NCI-H2196 treated with DMSO at 0.1 percent for 48 hours (cell line): ENCODE data around the gene BTBD16.
A peak's percentile ranks its signal among the peaks of the same experiment; 100 is the strongest.

ENCODE experiments used
- DNase-seq: peaks from one replicate; lab custom pipeline; 2025; ENCODE audit not compliant: unreplicated experiment; lab: John Stamatoyannopoulos, UW

Gene BTBD16

DNA sequence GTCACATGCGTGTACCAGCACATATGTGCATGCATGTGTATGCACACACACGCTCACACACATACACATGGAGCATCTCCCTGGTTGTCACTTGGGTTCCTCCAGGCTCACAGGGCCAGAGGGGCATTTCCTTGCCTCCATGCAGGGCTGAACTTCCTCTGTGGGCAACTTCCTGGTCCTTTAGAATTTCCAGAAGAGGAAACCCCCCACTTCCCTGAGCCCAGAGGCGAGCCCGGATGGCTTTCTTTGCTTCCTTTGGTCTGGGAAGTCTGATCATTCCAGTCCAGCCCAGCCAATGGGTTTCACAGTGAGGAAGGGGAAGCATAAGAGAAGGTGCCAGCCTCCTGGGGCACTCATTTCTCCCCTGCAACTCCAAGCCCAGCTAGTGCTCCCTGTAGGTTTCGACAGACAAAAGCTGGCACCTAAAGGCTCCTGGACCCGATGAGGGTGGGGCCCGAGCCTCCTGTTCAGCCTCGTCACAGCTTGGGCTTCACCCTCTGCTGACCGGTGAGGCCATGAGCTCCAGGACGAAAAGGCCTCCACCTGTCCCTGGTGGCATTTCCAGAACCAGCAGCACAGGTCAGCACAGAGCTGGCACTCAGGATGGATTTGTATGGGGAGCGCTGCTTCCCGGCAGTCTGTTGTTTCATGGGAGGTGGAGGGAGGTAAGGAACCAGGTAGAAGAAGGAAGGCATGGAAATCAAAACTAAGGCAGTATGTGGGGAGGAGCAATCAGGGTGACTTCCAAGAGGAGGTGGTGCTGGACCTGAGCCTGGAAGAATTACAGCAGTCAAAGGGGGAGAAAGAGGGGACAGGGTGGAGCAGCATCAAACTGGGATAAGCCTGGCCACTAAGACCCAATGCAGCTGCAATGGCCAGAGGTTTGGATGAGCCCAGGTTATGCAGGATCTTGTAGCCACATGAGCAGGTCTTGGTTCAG, 23.7 kb downstream of the BTBD16 start:
- DNase-seq, result no peak

DNA sequence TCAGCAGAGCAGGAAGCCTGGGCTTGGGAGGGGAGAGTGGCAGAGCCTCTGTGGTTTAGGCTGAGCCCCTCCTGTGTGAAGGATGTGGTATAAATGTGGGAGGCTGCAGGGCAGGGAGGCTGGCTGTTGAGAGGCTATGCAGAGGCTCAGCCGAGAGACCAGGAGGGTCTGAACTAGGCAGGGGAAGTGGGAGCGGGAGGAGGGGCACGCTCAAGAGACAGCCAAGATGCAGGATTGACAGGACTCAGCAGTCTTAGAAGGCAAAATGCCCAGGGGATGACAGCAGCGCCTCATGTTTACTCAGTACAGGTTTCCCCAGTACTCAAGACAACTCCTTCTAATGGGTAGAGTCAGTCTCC, 24.3 kb downstream of the BTBD16 start:
- DNase-seq, result no peak

DNA sequence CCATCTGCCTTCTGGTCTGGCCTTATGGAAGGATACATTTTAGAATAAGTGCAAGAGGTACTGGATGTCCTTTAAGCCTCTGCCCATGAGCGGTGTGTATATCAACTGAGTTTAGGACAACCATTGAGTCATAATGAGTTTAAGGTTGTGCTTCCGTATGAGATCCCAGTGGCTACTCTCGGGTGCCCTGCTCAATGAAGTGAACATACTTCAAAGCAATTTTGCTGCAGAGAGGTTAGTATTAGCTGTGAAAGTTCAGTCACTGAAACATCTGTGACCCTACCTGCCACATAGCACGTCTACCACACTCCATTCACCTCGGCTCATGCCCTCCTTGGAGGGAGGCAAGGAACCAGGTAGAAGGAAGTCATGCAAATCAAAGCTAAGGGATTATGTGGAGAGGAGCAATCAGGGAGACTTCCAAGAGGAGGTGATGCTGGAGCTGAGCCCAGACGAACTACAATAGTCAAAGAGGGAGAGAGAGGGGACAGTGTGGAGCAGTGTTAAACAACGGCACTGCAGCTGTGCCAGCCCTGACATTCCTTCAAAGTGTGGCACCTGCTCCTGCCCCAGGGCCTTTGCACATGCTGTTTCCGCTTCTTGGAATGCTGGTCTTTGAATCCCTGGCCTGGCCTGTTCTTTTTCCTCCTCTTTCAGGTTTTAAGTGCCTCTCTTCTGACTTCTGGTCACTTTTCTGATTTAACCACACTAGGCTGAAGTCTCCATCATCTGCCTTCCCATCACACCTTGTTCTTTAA, 25.4 kb downstream of the BTBD16 start:
- no peak for DNase-seq

DNA sequence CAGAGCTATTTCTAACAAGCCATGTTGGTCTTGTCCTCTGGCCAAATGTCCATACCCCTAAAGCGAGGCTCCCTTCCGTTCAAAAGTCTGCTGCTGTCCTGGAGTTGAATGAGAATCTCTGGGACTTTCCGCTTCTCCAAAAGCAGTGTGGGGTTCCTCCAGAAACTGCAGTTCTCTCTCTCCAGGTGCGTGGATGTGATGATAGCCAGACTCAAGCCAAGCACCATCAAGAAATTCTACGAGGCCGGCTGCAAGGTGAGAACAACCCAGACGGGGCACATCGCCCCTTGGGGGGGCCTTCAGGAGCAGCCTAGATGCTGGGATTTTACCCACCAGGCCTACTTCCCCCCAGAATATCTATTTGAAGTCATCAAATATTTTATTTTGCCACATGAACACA, 26.5 kb downstream of the BTBD16 start:
- no peak for DNase-seq

DNA sequence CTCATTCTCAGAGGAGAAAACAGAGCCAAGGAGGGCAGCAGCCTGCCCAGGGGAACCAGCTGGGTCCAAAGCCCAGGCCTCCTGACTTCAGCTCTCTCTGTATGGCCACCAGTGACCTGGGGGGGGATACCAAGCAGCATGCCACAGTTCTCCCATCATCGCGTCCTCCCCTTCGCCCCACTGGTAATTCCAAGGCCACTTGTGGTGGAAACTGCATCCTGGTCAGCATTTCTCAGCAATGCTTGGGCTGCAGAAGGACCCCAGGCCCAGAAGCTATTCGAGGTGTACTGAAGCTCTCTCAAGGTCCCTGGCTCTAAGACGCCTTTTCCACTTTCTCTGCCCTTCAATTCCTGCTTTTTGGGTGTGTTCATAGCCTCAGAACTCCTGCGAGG, 27.1 kb downstream of the BTBD16 start:
- DNase-seq, result no peak

DNA sequence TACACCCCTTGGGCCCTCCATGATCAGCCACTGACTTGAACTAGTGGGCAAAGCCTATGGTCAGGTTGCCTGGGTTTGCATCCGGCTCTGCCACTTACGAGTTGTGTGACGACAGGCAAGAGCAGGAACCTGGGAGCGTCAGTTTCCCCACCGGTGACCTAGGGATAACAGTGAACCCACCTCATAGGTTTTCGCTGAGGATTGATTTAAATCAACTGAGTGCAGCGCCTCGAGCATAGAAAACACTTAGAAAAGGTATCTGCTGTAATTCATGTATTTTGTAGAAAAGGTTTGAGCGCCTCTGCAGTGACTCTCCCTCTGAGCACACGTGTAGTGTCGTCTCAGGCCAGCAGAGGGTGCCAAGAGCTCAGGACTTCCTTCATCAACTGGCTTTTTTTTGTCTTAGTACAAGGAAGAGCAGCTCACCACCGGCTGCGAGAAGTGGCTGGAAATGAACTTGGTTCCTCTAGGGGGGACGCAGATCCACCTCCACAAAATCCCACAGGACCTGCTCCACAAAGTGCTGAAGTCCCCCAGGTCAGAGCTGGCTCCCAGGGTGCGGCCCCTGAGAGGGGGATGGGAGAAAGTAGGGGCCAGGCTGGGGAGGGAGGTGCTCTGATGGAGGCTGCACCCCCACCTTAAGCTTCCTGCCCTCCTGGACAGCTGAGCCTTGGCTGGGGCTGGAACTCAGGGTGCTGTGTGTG, 27.7 kb downstream of the BTBD16 start:
- peak; percentile 13 for DNase-seq

DNA sequence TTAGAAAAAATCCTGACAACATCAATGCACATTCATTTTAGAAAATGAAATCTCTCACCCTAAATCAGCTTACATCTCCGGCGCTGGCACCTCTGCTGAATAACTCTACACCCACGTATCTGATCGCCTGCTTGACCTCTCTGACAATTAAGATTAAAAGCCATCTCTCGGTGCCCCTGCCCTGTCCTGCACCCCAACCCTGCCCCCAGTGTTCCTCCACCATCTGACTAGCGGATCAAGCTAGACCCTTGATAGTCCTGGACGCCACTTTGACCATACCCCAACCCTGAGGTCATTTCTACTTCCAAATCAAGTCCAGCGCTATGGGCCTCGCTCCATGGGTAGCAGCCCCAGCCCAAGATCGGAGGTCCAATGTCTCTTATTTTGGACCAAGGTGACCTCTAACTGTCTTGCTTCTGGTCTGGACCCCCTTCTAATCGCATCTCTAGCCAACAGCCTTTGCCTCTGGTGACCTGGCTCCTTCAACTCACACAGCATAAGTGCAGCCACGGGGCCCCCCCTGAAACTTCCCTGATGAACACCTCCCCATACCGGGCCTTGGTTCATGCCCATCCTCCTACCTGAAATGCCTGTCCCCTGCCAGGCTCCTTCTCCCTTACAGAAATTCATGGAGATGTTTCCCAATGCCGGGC, 28.5 kb downstream of the BTBD16 start:
- no peak for DNase-seq

DNA sequence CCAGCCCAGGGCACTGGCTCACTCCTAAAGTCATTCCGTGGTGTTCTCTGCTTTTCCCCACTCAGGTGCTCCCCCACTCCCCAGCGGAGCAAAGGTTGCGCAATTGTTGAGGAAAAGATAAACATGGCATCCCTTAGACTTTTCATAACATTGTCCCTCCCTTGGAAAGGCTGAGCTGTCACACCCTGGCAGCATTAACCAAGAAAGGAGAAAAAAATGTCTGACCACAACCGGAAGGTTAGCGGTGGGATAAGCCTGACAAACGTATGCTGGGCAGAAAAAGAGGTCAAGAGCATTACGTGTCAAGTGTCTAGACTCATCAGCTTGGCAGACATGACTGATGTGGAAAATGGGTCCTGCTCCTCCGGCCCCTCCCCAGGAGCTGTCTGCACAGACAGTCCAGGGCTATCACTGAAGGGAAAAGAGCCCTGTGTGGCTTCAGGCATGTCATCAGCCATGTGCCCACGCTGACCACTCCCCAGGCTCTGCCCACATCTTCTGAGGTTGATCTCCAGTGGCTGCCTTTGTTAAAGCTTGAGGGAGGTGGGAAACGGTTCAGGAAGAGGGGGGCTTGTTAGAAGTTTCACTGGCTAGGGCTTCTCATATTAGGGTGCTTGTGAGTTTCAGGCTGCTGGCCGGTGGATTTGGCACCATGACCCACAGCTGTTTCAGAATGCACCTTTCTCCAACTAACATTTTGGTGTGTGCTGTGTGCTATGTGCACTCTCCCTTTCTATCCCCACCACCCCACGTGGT, 30.1 kb downstream of the BTBD16 start:
- DNase-seq, result no peak

DNA sequence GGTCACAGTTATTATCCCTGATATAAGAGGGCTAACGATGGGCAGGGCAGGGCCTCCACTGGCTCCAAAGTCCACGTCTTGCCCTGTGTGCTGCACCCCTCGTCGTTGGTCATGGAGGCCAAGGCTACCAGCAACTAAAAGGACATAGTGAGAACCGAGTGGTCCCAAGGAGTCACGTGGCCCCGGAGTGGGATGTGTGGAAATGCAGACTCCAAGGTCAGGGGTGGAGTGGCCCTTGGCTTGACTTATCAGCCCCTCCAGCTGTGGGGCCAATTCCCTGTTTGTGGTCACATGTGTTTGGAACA, 30.7 kb downstream of the BTBD16 start:
- DNase-seq, result no peak

DNA sequence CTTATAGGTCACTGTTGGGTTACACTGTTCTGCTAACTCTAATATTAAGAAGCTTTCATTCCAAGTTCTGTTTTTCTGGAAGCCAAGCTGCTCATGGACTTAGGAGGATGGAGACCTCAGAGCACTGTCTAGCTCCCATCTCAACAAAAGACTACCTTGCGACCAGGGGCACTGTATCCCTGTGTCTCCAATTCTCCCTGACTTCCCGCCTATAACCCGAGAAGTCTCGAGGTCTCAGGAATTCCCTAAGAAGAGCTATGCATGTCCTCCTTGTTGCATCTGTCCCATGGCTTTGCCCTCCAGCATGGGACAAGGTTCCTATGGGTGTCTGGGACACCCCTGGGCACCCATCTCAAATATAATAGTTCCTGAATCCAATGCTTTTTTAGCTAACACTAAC, 31.2 kb downstream of the BTBD16 start:
- no peak for DNase-seq

DNA sequence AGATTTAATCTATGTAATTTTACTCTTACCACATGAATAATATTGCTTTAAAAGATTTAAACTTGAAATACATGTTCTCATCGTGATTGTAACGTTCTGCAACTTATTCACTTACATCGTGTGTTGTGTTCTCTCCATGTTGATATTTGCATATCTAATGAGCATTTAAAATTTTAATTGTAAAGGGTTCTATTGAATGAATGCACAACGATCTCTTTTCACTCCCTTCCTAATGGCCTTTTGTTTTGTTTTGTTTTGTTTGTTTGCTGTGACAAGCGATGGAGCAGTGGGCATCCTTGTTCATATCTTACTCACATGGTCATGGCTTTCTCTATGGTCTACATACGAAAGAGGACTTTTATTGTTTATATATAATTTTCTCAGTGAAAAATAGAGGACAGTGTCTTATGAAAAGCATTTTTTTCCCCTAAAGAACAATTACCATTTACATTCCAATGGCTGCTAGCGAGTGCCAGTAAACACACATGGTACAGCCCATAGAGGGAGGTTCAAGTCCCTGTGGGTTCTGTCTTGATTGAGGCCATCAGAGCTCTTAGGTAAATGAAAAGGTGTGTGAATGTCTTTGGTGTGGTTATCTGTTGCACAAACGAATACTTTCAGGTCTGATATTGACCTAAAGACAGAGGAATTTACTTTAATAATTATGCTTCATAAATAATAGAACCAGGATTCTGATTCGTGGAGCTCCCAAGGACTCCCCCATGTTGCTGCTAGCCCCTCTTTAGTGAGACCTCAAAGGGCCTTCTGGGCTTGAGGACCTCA, 32.4 kb downstream of the BTBD16 start:
- no peak for DNase-seq

DNA sequence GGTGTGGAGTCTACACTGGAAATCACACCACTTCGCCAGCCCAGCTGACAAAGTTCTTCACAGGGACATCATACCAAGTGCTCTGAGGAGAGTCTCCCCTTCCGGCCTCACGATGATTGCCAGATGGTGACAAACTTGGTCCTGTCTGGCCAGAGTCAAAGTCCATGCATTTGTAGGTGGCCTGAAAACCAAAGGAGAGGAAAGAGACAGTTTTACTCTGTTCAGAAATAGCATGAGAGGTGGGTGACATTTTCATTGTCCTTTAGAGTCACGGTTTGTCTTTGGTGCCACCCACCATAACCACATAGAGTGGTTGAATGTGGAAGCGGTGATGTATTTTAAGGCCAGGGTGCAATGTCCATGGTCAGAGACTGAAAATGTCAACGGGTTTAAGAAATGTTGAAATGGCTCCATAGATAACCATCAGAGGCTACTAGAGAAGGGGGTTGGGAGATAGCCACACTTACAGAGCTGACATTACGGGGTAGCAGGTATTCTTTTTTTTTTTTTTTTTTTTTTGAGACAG, 33.0 kb downstream of the BTBD16 start:
- DNase-seq, result no peak

DNA sequence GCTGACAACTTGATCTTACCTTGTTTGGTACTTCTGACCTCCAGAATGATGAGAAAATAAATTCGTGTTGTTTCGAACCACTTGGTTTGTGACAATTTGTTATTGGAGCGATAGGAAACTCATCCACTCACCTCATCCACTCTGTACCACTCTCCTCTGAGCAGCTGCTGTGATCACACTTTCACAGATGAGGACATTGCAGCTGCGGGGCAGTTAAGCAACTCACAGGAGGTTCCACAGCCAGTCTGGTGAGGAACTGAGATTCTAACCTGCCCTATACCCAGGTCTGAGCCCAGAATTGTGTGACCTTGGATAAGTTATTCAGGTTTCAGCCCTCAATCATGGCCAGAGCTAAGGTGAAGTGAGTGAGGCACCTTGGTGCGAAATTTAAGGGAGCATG, 35.2 kb downstream of the BTBD16 start:
- no peak for DNase-seq

DNA sequence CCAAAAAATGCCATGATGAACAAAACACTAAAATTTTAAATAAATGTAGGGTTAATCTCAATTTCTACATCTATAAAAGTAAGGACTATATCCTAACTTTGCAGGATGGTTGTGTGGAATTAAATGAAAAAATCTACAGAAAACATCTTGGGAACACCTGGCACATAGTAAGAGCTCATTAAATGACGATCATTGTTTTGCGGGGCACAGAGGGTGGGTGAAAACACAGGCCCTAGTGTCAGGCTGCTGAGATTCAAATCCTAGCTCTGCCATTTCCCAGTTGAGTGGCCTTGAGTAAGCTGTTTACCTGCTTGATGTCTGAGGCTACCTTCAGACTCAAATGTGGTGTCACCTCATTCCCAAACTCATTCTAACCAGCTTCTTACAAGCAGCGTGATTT, 35.6 kb downstream of the BTBD16 start:
- no peak for DNase-seq

DNA sequence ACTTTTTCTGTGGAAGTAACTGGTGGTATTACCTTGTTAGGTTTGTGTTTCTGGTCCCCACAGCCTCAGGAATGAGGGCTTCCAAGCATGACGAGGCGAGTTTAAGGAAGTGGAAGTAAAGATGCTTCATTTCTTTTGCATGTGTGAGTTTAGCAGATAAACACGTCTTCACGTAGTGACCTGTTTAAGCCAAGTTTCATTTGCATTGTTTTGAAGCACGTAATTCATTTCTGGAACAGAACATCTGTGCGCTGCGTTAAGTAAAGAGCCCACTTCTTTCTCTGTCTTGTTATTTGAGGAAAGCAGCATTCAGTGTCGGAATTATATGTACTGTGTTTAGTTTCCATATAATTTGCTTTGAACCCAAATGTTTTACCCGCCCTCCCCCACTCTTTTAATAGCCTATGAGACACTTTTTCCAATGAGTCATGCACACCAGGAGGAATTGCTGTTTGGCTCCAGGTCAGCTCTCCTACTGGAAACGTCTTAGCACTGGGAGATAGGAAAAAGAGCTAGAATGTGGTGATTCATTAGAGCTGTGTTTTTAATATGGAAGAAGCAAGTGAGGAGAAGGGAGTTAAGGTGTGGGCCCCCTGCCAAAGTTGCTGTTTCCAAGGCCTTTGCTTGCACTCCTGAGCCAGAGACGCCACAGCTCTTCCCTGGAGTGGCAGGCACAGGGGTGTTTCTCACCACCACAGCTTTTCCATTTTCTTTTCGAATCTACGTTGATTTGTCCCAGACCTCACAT, 36.7 kb downstream of the BTBD16 start:
- DNase-seq, result peak; percentile 1

DNA sequence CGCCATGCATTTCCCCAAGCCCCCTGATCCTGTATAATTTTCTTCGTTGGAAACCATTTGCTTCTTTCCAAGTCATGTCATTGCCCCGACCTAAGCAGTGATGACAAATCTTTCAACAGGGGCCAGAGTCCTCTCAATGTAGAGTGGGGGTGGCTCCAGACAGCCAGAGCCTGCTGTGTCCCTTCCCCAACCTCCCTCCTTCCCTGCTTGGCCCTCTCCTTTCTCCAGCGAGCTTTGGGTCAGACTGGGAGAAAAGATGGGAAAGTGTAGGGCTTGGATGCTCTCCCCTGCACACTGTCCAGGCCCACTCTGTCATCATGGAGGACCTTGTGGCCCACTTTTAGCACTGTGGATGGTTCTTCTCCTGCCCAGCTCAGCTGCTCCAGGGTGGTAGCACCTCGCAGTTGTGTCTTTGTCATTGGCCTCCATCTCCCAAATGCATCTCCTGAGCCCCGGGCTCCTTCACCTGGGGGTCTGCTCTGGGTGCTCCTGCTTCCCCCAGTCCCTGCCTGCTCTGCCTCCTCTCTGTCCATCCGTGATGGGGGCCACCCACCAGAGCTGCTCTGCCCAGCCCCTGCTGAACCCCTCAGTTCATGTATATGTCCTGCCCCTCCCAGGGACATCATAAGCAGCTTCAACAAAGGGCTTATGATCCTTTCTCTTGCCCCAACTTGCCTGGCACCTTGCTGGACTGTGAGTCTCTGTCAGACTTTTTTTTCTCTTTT, 37.5 kb downstream of the BTBD16 start:
- DNase-seq, result no peak

DNA sequence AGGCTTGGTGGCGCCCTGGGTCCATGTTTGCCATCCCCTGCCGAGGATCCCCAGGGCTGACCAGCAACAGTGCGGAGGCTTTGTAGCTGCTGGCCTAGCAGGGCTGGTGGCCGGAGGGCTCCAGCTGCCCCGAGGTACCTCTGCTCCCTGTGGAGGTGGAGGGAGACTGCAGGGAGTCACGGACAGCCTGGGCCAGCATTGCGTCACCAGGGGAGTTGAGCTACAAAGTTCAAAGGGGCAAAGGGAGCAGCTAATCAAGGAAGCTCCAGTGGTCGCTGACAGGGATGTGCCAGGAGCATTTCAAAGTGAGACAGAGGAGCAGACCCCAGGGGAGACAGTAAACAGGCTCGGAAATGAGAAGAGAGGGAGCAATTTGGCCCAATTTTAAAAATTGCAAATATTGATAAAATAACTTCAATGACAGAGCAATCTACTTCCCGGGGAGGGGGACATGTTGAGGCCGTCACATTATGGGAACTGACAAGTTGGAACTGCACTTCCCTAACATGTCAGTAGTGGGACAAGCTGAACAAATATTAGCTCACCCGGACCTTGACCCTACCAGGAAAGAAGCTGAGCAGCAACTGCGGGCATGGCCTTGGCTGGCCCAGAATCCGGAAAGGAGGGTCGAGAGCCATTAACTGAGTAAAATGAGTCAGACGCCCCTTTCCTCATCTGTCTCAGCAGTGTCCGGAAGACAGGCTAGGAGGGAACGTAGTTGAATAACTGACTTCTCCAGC, 39.4 kb downstream of the BTBD16 start:
- DNase-seq, result no peak

DNA sequence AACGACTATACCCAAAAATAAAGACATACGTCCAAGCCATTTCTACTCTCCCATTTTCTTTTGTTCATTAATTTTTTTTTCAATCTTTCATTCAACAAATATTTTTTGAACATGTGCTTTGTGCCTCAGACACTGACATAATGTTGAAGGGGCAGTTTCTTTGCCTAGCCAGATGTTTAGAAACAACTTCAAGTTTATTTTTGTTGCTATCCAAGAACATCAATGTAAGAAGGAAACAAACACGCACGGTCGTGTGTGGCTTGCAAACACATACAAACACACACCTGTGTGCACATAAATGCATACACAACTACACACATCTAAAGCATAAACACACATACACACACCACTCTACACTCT, 39.9 kb downstream of the BTBD16 start:
- no peak for DNase-seq
